Measurements from ENCODE around the gene RELN. TPM values are rescaled to one million over a fixed set of nuclear protein-coding genes. Genes with fewer than 3 reads are reported as not detected.

The RELN gene
- total RNA-seq, 1 experiment from 2014 or later: 0.20 TPM

DNA sequence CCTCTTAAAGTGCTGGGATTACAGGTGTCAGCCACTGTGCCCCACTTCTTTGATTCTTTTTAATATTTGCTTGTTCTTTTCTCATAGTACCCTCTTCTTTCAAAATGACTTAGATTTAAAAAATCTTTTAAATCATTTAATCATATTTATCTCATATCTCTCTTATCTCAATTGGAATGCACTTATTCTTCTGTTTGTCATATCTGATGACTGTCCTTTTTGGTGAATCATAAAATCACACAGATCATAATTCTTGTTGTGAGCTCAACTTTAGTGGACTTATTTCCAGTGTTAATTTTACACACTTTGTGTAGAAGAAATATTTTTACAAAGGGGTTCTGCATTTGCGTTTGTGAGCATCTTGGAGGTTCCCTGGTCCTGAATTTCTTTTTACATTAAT is 323.1 kb downstream of the RELN start:
- Mint-ChIP-seq H3K27ac (no peak overlapping the region), H3K27me3 (ENCODE audit: low read depth) (no peaks in the 10 kb centered on the region), H3K36me3 (no peaks in the 10 kb centered on the region), H3K4me3 (no peak overlapping the region), H3K4me1 (no peaks in the 10 kb centered on the region), H3K9me3 (no peaks in the 10 kb centered on the region)
- TF ChIP-seq, protein P1, sequence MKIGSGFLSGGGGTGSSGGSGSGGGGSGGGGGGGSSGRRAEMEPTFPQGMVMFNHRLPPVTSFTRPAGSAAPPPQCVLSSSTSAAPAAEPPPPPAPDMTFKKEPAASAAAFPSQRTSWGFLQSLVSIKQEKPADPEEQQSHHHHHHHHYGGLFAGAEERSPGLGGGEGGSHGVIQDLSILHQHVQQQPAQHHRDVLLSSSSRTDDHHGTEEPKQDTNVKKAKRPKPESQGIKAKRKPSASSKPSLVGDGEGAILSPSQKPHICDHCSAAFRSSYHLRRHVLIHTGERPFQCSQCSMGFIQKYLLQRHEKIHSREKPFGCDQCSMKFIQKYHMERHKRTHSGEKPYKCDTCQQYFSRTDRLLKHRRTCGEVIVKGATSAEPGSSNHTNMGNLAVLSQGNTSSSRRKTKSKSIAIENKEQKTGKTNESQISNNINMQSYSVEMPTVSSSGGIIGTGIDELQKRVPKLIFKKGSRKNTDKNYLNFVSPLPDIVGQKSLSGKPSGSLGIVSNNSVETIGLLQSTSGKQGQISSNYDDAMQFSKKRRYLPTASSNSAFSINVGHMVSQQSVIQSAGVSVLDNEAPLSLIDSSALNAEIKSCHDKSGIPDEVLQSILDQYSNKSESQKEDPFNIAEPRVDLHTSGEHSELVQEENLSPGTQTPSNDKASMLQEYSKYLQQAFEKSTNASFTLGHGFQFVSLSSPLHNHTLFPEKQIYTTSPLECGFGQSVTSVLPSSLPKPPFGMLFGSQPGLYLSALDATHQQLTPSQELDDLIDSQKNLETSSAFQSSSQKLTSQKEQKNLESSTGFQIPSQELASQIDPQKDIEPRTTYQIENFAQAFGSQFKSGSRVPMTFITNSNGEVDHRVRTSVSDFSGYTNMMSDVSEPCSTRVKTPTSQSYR (CRISPR knock-in tag; IDR thresholded peaks at IDR 0.05): no peak
- TF ChIP-seq NR2C2 (CRISPR knock-in tag; IDR thresholded peaks at IDR 0.05) (no peak), TEAD4 (CRISPR knock-in tag; IDR thresholded peaks at IDR 0.05) (no peak), EMX1 (CRISPR knock-in tag; IDR thresholded peaks at IDR 0.05) (no peak), ZNF121 (CRISPR knock-in tag; IDR thresholded peaks at IDR 0.05) (no peak), ATF1 (CRISPR knock-in tag; IDR thresholded peaks at IDR 0.05) (no peak), NR1H2 (CRISPR knock-in tag; IDR thresholded peaks at IDR 0.05) (no peak), NFYB (CRISPR knock-in tag; conservative IDR thresholded peaks at IDR 0.05; ENCODE audit: low read depth) (no peak), SMAD4 (CRISPR knock-in tag; IDR thresholded peaks at IDR 0.05) (no peak)
- CTCF ChIA-PET: no interaction called here
- no peak for DNase-seq (ENCODE audit: low spot score)
- no peak for ATAC-seq
- POLR2A ChIA-PET: no interaction called here

DNA sequence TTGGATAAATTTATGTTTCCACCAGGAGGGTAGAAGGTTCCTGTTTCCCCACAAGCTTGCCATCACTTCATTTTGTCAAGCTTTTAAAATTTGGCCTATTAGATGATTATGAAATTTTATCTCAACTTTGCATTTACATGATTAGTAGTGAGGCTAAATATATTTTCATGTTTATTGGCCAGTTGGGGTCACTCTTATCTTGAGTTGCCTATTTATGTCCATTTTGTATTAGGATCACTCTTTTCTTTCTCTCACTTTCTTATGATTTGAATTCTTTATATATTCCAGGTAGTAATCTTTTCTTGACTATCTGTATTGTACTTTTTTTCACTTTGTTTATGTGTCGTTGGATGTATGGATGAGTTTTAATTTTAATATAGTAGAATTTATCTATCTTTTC is 324.9 kb downstream of the RELN start:
- ChIA-PET CTCF (no interaction called here), POLR2A (no interaction called here)
- no peak for TF ChIP-seq KAT7 (CRISPR knock-in tag; IDR thresholded peaks at IDR 0.05; ENCODE audit: borderline replicate concordance)
- TF ChIP-seq, protein P2, sequence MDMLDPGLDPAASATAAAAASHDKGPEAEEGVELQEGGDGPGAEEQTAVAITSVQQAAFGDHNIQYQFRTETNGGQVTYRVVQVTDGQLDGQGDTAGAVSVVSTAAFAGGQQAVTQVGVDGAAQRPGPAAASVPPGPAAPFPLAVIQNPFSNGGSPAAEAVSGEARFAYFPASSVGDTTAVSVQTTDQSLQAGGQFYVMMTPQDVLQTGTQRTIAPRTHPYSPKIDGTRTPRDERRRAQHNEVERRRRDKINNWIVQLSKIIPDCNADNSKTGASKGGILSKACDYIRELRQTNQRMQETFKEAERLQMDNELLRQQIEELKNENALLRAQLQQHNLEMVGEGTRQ (CRISPR knock-in tag; IDR thresholded peaks at IDR 0.05): no peak
- no peak for TF ChIP-seq ZBTB21 (CRISPR knock-in tag; IDR thresholded peaks at IDR 0.05; ENCODE audit: borderline replicate concordance)
- TF ChIP-seq TCF7 (CRISPR knock-in tag; IDR thresholded peaks at IDR 0.05; ENCODE audit: low read depth): no peak
- no peak for TF ChIP-seq ZNF138 (CRISPR knock-in tag; conservative IDR thresholded peaks at IDR 0.05)
- TF ChIP-seq IRF2 (CRISPR knock-in tag; IDR thresholded peaks at IDR 0.05; ENCODE audit: borderline replicate concordance, low read depth): no peak
- TF ChIP-seq FOXK1 (CRISPR knock-in tag; IDR thresholded peaks at IDR 0.05): no peak
- TF ChIP-seq, protein P3, sequence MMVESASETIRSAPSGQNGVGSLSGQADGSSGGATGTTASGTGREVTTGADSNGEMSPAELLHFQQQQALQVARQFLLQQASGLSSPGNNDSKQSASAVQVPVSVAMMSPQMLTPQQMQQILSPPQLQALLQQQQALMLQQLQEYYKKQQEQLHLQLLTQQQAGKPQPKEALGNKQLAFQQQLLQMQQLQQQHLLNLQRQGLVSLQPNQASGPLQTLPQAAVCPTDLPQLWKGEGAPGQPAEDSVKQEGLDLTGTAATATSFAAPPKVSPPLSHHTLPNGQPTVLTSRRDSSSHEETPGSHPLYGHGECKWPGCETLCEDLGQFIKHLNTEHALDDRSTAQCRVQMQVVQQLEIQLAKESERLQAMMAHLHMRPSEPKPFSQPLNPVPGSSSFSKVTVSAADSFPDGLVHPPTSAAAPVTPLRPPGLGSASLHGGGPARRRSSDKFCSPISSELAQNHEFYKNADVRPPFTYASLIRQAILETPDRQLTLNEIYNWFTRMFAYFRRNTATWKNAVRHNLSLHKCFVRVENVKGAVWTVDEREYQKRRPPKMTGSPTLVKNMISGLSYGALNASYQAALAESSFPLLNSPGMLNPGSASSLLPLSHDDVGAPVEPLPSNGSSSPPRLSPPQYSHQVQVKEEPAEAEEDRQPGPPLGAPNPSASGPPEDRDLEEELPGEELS (CRISPR knock-in tag; IDR thresholded peaks at IDR 0.05): no peak
- TF ChIP-seq, protein P4, sequence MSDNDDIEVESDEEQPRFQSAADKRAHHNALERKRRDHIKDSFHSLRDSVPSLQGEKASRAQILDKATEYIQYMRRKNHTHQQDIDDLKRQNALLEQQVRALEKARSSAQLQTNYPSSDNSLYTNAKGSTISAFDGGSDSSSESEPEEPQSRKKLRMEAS (CRISPR knock-in tag; IDR thresholded peaks at IDR 0.05): no peak
- TF ChIP-seq PRRX2 (CRISPR knock-in tag; IDR thresholded peaks at IDR 0.05): no peak
- TF ChIP-seq SP1 (CRISPR knock-in tag; conservative IDR thresholded peaks at IDR 0.05): no peak
- TF ChIP-seq NFE2L1 (CRISPR knock-in tag; IDR thresholded peaks at IDR 0.05): no peak
- DNase-seq (ENCODE audit: low spot score) (no peak), ATAC-seq (no peak)
- no peaks in the 10 kb centered on the region for H3K27me3 Mint-ChIP-seq (ENCODE audit: low read depth)
- no peaks in the 10 kb centered on the region for H3K9me3 Mint-ChIP-seq
- no peak overlapping the region for H3K27ac Mint-ChIP-seq
- H3K36me3 Mint-ChIP-seq: no peaks in the 10 kb centered on the region
- H3K4me1 Mint-ChIP-seq: no peaks in the 10 kb centered on the region
- no peak overlapping the region for H3K4me3 Mint-ChIP-seq
